Suprapubic skin (tissue), 4 donors: ENCODE results near the gene TNPO2. TPM values are rescaled to one million over a fixed set of nuclear protein-coding genes. Genes with fewer than 3 reads are reported as not detected.

Experiments
- DNase-seq, 2 donors: peaks; one replicate each; pipeline ENCODE4 v3.0.0-alpha.2; 2019; ENCODE audit warnings: low spot score in 2 of 2
- H3K27ac ChIP-seq: fragments of 200-600 bp; sonication (generic); one replicate; pipeline ENCODE4 v1.5.1; 2019
- H3K27me3 ChIP-seq: fragments of 200-600 bp; sonication (generic); one replicate; pipeline ENCODE4 v1.5.1; 2019
- H3K36me3 ChIP-seq: fragments of 200-600 bp; sonication (generic); one replicate; pipeline ENCODE4 v1.5.1; 2019
- H3K4me1 ChIP-seq: fragments of 200-600 bp; sonication (generic); one replicate; pipeline ENCODE4 v1.5.1; 2019
- H3K4me3 ChIP-seq: fragments of 200-600 bp; sonication (generic); one replicate; pipeline ENCODE4 v1.5.1; 2019; ENCODE audit warnings: mild to moderate bottlenecking
- H3K9me3 ChIP-seq: fragments of 200-600 bp; sonication (generic); one replicate; pipeline ENCODE4 v1.5.1; 2019
- EP300 ChIP-seq: sonication (generic); formaldehyde crosslinking; IDR thresholded peaks from one replicate; pipeline ENCODE4 v1.6.1; 2017; ENCODE audit warnings: antibody characterized with exemption
- POLR2A ChIP-seq, 2 donors: fragments of 450-650 bp; IDR thresholded peaks; one replicate each; pipeline ENCODE4 v1.6.1; 2017; ENCODE audit warnings: antibody characterized with exemption in 2 of 2, mild to moderate bottlenecking in 2 of 2, moderate library complexity in 2 of 2
- POLR2AphosphoS5 ChIP-seq, 3 donors: sonication (generic); formaldehyde crosslinking; IDR thresholded peaks; one replicate each; pipeline ENCODE4 v1.6.1; 2017; ENCODE audit warnings: antibody characterized with exemption in 3 of 3
- WGBS: methylation state at CpG from one replicate; pipeline ENCODE4 v1.1.5; 2018; 5-methylcytosine and 5-hydroxymethylcytosine counted together
- total RNA-seq, 4 donors: library from RNA; depleted of rRNA; stranded (reverse); fragments of >200 nt; gene quantifications; one replicate each; pipeline ENCODE4 v1.1.0, GENCODE V29; 2016
- TF ChIP-seq, protein P1 (sequence below), 2 donors: fragments of 200-600 bp in 1 of 2; fragments of 450-650 bp in 1 of 2; sonication (generic) in 1 of 2; IDR thresholded peaks; one replicate each; pipeline ENCODE4 v1.5.1; 2016 to 2019; ENCODE audit warnings: antibody characterized with exemption in 2 of 2, mild to moderate bottlenecking in 1 of 2, moderate library complexity in 1 of 2

The TNPO2 gene
- total RNA-seq, 4 donors from 2014 or later, result 94.6 to 206 (median 110) TPM

DNA sequence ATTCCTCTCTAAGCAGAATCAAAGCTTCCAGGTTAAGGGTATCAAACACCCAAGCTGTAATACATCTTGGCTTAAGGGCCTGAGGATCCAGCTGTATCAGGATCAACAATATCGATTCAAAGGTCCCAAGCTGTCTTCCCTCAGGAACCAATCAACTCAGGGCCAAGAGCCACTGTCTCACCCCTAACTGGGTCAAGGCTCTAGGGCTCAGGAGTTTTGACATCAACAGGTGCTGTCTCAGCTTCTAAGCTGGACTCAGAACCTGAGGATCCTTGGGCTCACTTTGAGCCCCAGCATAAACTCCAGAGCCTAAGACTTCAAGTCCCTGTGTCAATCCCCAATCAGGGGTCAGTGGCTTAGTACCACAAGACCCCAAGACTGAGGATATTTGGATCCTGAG is 28.2 kb downstream of the TNPO2 start:
- Histone ChIP-seq H3K4me3 (peak overlapping the region; percentile 81), H3K4me1 (peaks cover 22% of the 10 kb centered on the region), H3K36me3 (peaks cover 21% of the 10 kb centered on the region), H3K9me3 (no peaks in the 10 kb centered on the region), H3K27me3 (no peaks in the 10 kb centered on the region), H3K27ac (no peak overlapping the region)
- no peak for DNase-seq
- TF ChIP-seq POLR2AphosphoS5 (IDR thresholded peaks at IDR 0.05), result no peak
- TF ChIP-seq EP300, result no peak
- WGBS, result 67% methylated on average over 1 of the region's 1 CpG

DNA sequence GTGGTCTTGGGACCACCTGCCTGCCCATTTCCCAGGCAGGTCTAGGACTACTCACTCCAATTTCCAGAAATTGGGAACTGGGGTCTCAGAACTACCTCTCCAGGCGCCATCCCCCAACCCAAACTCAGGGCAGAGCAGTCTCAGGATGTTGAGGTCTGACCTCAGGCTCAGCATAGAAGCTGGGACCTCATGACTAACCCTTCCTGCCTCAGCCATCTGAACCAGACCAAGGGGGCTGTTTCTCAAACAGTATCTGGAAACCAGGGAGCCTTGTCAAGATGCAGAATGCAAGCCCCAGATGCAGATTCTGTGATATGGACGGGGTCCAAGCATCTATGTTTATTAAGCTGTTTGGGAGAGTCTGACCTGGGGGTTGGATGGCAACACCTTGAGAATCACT is 28.6 kb downstream of the TNPO2 start:
- H3K36me3 ChIP-seq, result peaks cover 17% of the 10 kb centered on the region
- H3K27ac ChIP-seq, result no peak overlapping the region
- H3K4me3 ChIP-seq, result peak overlapping the region; percentile 81
- WGBS, result 100% methylated on average over 1 of the region's 2 CpGs
- H3K4me1 ChIP-seq, result peaks cover 22% of the 10 kb centered on the region
- TF ChIP-seq, protein P1, sequence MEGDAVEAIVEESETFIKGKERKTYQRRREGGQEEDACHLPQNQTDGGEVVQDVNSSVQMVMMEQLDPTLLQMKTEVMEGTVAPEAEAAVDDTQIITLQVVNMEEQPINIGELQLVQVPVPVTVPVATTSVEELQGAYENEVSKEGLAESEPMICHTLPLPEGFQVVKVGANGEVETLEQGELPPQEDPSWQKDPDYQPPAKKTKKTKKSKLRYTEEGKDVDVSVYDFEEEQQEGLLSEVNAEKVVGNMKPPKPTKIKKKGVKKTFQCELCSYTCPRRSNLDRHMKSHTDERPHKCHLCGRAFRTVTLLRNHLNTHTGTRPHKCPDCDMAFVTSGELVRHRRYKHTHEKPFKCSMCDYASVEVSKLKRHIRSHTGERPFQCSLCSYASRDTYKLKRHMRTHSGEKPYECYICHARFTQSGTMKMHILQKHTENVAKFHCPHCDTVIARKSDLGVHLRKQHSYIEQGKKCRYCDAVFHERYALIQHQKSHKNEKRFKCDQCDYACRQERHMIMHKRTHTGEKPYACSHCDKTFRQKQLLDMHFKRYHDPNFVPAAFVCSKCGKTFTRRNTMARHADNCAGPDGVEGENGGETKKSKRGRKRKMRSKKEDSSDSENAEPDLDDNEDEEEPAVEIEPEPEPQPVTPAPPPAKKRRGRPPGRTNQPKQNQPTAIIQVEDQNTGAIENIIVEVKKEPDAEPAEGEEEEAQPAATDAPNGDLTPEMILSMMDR (IDR thresholded peaks at IDR 0.05), result no peak
- TF ChIP-seq POLR2AphosphoS5 (IDR thresholded peaks at IDR 0.05), result no peak
- TF ChIP-seq POLR2A (IDR thresholded peaks at IDR 0.05), result no peak
- TF ChIP-seq EP300, result no peak
- no peaks in the 10 kb centered on the region for H3K27me3 ChIP-seq
- no peak for DNase-seq
- H3K9me3 ChIP-seq, result no peaks in the 10 kb centered on the region

DNA sequence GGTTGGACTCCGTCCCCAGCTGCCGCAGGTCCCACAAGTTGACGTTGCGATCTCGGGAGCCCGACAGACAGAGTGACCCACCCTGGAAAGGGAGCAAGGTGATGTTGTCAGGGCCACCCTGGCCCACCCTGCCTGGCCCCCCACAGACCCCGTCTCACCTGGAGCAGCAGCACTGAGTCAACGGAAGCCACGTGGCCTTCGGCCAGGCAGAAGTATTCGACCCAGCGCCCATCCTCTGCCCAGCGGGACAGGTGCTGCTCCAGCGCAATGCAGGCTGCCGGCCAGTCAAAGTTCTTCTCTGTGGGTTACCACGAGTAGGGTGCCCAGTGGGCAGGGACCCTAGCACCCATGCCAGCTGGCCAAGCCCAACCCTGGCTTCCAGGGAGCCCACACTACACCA is 29.1 kb downstream of the TNPO2 start:
- Histone ChIP-seq H3K9me3 (no peaks in the 10 kb centered on the region), H3K36me3 (peaks cover 14% of the 10 kb centered on the region), H3K4me3 (no peak overlapping the region), H3K27ac (no peak overlapping the region), H3K4me1 (peaks cover 22% of the 10 kb centered on the region), H3K27me3 (no peaks in the 10 kb centered on the region)
- DNase-seq, result no peak
- WGBS, result 95% methylated on average over 10 of the region's 16 CpGs
- TF ChIP-seq, protein P1 (IDR thresholded peaks at IDR 0.05), result no peak
- TF ChIP-seq EP300 (no peak), POLR2A (IDR thresholded peaks at IDR 0.05) (no peak), POLR2AphosphoS5 (IDR thresholded peaks at IDR 0.05) (no peak)

DNA sequence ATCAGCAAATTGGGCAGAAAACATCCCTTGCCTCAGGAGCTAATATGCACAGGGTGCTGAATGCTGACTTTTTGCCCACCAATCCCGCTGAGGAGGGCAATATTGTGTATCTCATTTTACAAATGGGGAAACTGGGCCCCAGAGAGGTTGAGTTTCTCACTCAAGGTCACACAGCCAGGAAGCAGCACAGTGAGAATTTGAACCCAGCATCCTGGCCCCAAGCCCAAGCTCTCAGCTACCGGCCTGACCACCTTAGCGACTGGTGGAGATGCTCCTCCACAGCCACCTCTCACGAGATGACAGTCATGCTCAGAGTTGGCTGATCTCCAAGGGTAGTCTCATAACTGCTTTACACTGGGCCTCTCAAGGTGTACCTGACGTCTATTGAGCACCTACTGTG is 30.8 kb downstream of the TNPO2 start:
- peaks cover 22% of the 10 kb centered on the region for H3K4me1 ChIP-seq
- H3K27ac ChIP-seq, result no peak overlapping the region
- H3K27me3 ChIP-seq, result no peaks in the 10 kb centered on the region
- no peaks in the 10 kb centered on the region for H3K9me3 ChIP-seq
- 92% methylated on average over 5 of the region's 5 CpGs for WGBS
- peaks cover 7% of the 10 kb centered on the region for H3K36me3 ChIP-seq
- H3K4me3 ChIP-seq, result no peak overlapping the region
- TF ChIP-seq POLR2AphosphoS5 (IDR thresholded peaks at IDR 0.05) (no peak), POLR2A (IDR thresholded peaks at IDR 0.05) (no peak), EP300 (no peak)
- TF ChIP-seq, protein P1 (IDR thresholded peaks at IDR 0.05), result no peak
- no peak for DNase-seq

DNA sequence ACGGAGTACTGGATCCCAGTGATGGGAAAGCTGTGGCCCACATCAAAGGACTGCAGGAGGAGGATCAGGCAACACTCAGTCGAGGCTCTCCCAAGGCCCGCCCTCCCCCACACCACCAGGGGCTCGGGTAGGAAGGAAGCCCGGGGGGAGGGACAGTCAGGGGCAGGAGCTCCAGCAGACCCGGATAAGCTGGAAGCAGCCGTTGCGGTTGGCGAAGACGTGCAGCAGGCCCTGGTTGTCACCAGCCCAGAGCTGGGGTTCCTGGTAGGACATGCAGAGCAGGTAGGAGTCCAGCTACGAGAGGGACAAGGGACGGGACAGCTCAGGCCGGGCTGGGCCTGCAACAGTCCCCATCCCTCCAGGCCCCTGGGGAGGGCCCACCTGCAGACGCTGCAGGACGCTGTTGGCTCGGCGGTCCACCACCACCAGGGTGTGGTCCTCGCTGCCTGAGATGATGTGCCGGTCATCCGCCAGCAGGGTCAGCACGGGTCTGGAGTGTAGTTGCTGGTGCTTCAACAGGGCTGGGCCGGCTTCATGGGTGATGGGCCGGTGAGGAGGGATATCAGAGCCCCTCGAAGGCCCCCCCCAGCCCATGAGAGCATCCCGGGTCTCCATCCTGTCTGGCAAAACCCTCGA is 34.0 kb downstream of the TNPO2 start:
- TF ChIP-seq, protein P1 (IDR thresholded peaks at IDR 0.05), result no peak
- TF ChIP-seq POLR2A (IDR thresholded peaks at IDR 0.05) (no peak), EP300 (no peak), POLR2AphosphoS5 (IDR thresholded peaks at IDR 0.05) (no peak)
- WGBS, result 73% methylated on average over 11 of the region's 26 CpGs
- DNase-seq, result no peak
- Histone ChIP-seq H3K9me3 (no peaks in the 10 kb centered on the region), H3K4me1 (peaks cover under 1% of the 10 kb centered on the region), H3K27me3 (no peaks in the 10 kb centered on the region), H3K36me3 (peaks cover 7% of the 10 kb centered on the region), H3K4me3 (no peak overlapping the region), H3K27ac (no peak overlapping the region)

DNA sequence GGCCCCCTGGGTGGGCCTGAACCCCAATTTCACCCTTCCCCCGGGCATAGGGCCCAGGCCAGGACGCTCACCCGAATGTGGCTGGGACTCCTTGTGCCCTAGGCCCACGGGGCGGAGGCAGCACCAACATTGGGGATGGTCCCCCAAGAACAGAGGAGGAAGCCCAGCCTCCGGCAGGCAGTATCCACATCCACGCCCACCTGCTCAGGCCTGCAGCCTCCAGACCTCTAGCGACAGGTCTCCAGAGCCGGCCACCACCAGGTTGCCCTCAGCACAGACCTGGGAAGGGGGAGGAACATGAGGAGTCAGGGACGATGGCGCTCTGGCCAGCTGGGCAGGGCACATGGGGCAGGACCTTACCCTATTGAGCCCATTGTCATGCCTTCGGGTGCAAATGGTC is 34.7 kb downstream of the TNPO2 start:
- Histone ChIP-seq H3K4me3 (no peak overlapping the region), H3K27me3 (no peaks in the 10 kb centered on the region), H3K36me3 (peaks cover 7% of the 10 kb centered on the region), H3K4me1 (no peaks in the 10 kb centered on the region), H3K27ac (no peak overlapping the region), H3K9me3 (no peaks in the 10 kb centered on the region)
- WGBS, result 100% methylated on average over 1 of the region's 12 CpGs
- no peak for DNase-seq
- no peak for TF ChIP-seq EP300
- TF ChIP-seq POLR2A (IDR thresholded peaks at IDR 0.05), result no peak
- TF ChIP-seq POLR2AphosphoS5 (IDR thresholded peaks at IDR 0.05), result no peak
- TF ChIP-seq, protein P1 (IDR thresholded peaks at IDR 0.05), result no peak
